22Rv1 (cell line): ENCODE results near the gene MAU2.

Experiments
- ZFX ChIP-seq: fragments of 450-650 bp; IDR thresholded peaks from 2 replicates; pipeline ENCODE4 v1.6.1; 2017; ENCODE audit warnings: antibody characterized with exemption, borderline replicate concordance
- TF ChIP-seq, protein P1 (sequence below): fragments of 450-650 bp; IDR thresholded peaks from 2 replicates; pipeline ENCODE4 v1.5.1; 2017; ENCODE audit warnings: mild to moderate bottlenecking

DNA sequence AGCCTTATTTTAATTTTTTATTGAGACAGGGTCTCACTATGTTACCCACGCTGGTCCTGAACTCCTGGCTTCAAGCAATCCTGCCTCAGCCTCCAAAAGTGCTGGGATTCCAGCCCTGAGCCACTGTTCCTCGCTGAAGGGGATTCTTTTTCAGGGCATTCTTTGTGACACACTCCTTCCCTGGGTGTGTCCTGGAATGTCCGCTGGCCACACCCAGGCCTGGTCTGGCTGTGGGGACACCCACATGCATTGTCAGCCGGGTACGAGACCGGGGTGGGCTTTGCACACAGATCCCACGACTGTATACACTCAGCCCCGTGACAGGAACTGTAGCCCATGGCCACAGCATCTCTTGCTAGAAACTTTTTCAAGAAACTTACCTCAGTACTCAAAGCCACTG lies 50.4 kb downstream of the MAU2 start:
- TF ChIP-seq, protein P1, sequence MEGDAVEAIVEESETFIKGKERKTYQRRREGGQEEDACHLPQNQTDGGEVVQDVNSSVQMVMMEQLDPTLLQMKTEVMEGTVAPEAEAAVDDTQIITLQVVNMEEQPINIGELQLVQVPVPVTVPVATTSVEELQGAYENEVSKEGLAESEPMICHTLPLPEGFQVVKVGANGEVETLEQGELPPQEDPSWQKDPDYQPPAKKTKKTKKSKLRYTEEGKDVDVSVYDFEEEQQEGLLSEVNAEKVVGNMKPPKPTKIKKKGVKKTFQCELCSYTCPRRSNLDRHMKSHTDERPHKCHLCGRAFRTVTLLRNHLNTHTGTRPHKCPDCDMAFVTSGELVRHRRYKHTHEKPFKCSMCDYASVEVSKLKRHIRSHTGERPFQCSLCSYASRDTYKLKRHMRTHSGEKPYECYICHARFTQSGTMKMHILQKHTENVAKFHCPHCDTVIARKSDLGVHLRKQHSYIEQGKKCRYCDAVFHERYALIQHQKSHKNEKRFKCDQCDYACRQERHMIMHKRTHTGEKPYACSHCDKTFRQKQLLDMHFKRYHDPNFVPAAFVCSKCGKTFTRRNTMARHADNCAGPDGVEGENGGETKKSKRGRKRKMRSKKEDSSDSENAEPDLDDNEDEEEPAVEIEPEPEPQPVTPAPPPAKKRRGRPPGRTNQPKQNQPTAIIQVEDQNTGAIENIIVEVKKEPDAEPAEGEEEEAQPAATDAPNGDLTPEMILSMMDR, result no peak
- no peak for TF ChIP-seq ZFX
